ENCODE results near the gene PPFIA3. TPM values are rescaled to one million over a fixed set of nuclear protein-coding genes. Genes with fewer than 3 reads are reported as not detected.

PPFIA3 gene
- total and polyA plus RNA-seq, 2 of the 4 experiments (the other 2 are of a cell fraction): 0.90 to 2.4 TPM

DNA sequence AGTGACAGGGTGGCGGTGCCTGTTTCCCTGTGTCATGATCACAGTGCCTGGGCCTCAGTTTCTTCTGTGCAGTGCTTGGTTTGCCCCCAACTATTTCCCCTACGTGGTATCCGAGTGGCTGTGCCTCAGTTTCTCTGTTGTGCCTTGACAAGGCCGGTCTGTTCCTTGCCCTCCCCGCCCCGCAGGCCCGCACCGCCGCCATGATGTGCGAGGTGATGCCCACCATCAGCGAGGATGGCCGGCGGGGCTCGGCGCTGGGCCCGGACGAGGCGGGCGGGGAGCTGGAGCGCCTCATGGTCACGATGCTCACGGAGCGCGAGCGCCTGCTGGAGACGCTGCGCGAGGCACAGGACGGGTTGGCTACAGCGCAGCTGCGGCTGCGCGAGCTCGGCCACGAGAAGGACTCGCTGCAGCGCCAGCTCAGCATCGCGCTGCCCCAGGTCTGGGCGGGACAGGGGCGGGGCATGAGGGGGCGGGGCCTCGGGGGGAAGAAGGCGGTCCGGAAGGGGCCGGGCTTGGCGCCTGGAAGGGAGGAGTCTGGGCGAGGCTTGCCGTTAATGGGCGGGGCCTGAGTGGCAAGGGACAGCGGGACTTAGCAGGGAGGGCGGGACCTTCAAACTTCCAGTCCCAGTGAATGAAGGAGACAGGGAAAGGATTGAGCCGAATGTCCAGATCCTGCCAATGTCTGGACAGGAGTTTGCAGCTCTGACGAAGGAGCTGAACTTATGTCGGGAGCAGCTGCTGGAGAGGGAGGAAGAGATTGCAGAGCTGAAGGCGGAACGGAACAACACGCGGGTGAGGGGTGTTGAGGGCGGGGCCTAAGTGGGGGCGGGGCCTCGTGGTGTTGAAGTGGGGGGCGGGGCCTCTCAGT lies 8.6 kb downstream of the PPFIA3 start:
- Histone ChIP-seq H3K9ac (ENCODE audit: low read depth, low read length) (peak overlapping the region; percentile 38), H4K20me1 (ENCODE audit: insufficient read depth, low read length) (no peaks in the 10 kb centered on the region; the same call in 1 of the 2 replicates), H3K9me1 (ENCODE audit: insufficient read depth, low read length) (peaks cover 7% of the 10 kb centered on the region; the same call in 1 of the 2 replicates), H3K36me3 (ENCODE audit: control insufficient read depth, insufficient read depth, low read length) (no peaks in the 10 kb centered on the region), H2AFZ (replicated peaks; ENCODE audit: low read length, poor library complexity) (peak overlapping the region; percentile 100), H2BK120ac (ENCODE audit: low read depth, low read length) (peak overlapping the region; percentile 28; the same call in 1 of the 2 replicates), H4K91ac (ENCODE audit: insufficient read depth, low read depth, low read length) (peak overlapping the region; percentile 57; the same call in 1 of the 2 replicates), H4K5ac (ENCODE audit: low read depth, low read length) (peak overlapping the region; percentile 58), H2BK15ac (ENCODE audit: low read depth, low read length) (no peak overlapping the region), H2AK9ac (replicated peaks; ENCODE audit: low read depth, low read length, poor library complexity) (peak overlapping the region; percentile 95), H3K14ac (replicated peaks; ENCODE audit: low read depth, low read length) (peak overlapping the region; percentile 61), H2BK5ac (ENCODE audit: low read depth, low read length, poor library complexity, severe bottlenecking) (peak overlapping the region; percentile 76), H3K18ac (ENCODE audit: low read depth, low read length) (peak overlapping the region; percentile 8), H3K4ac (ENCODE audit: low read depth, low read length) (peak overlapping the region; percentile 55), H4K8ac (ENCODE audit: low read depth in 2 of 2, low read length in 2 of 2) (peak overlapping the region; percentile 70 to 87), H3K79me1 (ENCODE audit: low read depth in 1 of 2, low read length in 2 of 2) (no peaks in the 10 kb centered on the region), H3K56ac (ENCODE audit: extremely low read depth, insufficient read depth, low read length) (no peak overlapping the region), H3K9me3 (ENCODE audit: control insufficient read depth, insufficient read depth, low read length) (no peaks in the 10 kb centered on the region), H3K23ac (ENCODE audit: low read depth, low read length) (no peak overlapping the region), H3K4me3 (ENCODE audit: insufficient read depth, low read depth, low read length) (peak overlapping the region; percentile 53), H2AK5ac (ENCODE audit: low read depth, low read length) (peak overlapping the region; percentile 42; the same call in 1 of the 2 replicates), H3K4me2 (ENCODE audit: low read depth, low read length) (peak overlapping the region; percentile 98), H3K27me3 (ENCODE audit: control insufficient read depth, insufficient read depth, low read length) (peaks cover 4% of the 10 kb centered on the region), H3K4me1 (ENCODE audit: control insufficient read depth, insufficient read depth, low read length) (peaks cover 5% of the 10 kb centered on the region; the same call in 1 of the 2 replicates), H2BK20ac (ENCODE audit: low read depth, low read length) (no peak overlapping the region), H3K27ac (ENCODE audit: insufficient read depth, low read length) (peak overlapping the region; percentile 55)
- no TSS peak for BruUV-seq (replicated peaks)
- CTCF ChIA-PET: interaction anchor here (1.1 kb wide), 1 partner anchor 14 kb away, joined by 4 read pairs; the partner anchor contains the start of gene LIN7B
- DNase-seq (peak; percentile 95), ATAC-seq (ENCODE audit: low read depth) (peak; percentile 100)
- in situ Hi-C loops (cut with MboI; ENCODE audit: low sequenced_read_pairs) (no loop called here), dilution Hi-C loops (cut with HindIII; ENCODE audit: low sequenced_read_pairs, unreplicated experiment) (no loop called here), intact Hi-C loops (cut with micrococcal nuclease) (no loop called here)
- POLR2A ChIA-PET (ENCODE audit: unreplicated experiment): interaction anchor here (0.6 to 0.7 kb wide), 2 partner anchors 50 to 136 kb away, joined by 6 to 8 read pairs; no protein-coding TSS in a partner anchor
- no peak for TF ChIP-seq BHLHE40 (IDR thresholded peaks at IDR 0.05; ENCODE audit: low read depth, low read length)
- peak; percentile 45; the same call in 1 of the 2 replicates for TF ChIP-seq MXI1 (IDR thresholded peaks at IDR 0.05; ENCODE audit: borderline replicate concordance, low read depth, low read length)
- TF ChIP-seq, protein P1, sequence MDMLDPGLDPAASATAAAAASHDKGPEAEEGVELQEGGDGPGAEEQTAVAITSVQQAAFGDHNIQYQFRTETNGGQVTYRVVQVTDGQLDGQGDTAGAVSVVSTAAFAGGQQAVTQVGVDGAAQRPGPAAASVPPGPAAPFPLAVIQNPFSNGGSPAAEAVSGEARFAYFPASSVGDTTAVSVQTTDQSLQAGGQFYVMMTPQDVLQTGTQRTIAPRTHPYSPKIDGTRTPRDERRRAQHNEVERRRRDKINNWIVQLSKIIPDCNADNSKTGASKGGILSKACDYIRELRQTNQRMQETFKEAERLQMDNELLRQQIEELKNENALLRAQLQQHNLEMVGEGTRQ (IDR thresholded peaks at IDR 0.05; ENCODE audit: low read depth, low read length): peak; percentile 63
- TF ChIP-seq RCOR1 (IDR thresholded peaks at IDR 0.05; ENCODE audit: insufficient replicate concordance, low read length): no peak
- peak; percentile 26; the same call in 1 of the 2 replicates for TF ChIP-seq CTCF (conservative IDR thresholded peaks at IDR 0.05; ENCODE audit: low read depth, low read length)
- TF ChIP-seq MAZ (IDR thresholded peaks at IDR 0.05; ENCODE audit: borderline replicate concordance, low read depth, low read length): peak; percentile 14; the same call in 1 of the 2 replicates
- TF ChIP-seq MAFK (IDR thresholded peaks at IDR 0.05; ENCODE audit: low read depth, low read length): peak; percentile 38; the same call in 1 of the 2 replicates
- TF ChIP-seq SMC3 (IDR thresholded peaks at IDR 0.05; ENCODE audit: low read depth, low read length): 0 out of 2 replicates have a peak, but pooled peaks have one; percentile 11
- 4% methylated on average over 38 of the region's 63 CpGs; no CpG with 5 or more reads in 1 of the 2 experiments for WGBS, 2 experiments (ENCODE audit: extremely low coverage in 2 of 2, insufficient read length in 1 of 2)
